NT2/D1 (cell line): ENCODE results near the gene KRIT1.

ENCODE experiments used
- YY1 ChIP-seq: IDR thresholded peaks from 2 replicates; pipeline ENCODE4 v1.6.1; 2011; ENCODE audit not compliant: insufficient read length, insufficient read depth
- ZNF274 ChIP-seq: IDR thresholded peaks from 2 replicates; pipeline ENCODE4 v1.6.1; 2011; ENCODE audit warnings: mild to moderate bottlenecking, low read depth, low read length

DNA sequence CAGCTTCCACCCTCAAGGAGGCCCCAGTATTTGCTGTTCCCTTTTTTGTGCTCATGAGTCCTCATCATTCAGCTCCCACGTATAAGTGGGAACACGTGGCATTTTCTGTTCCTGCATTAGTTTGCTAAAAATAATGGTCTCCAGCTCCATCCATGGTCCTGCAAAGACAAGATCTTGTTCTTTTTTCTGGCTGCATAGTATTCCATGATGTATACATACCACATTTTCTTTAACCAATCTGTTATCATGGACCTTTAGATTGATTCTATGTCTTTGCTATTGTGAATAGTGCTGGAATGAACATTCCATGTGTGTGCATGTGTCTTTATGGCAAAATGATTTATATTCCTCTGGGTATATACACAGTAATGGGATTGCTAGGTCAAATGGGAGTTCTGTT lies 17.0 kb downstream of the KRIT1 start:
- no peak for TF ChIP-seq YY1
- no peak for TF ChIP-seq ZNF274
